NCI-H446 treated with DMSO at 0.1 percent for 48 hours (cell line): ENCODE data around the gene VSTM2B.

Experiments used
- DNase-seq: peaks from one replicate; lab custom pipeline; 2025; lab: John Stamatoyannopoulos, UW

VSTM2B gene

GRCh38 chr19:29516358-29516725 lies 9.5 kb upstream of the VSTM2B start:
- DNase-seq = no peak

GRCh38 chr19:29516821-29517395 lies 8.9 kb upstream of the VSTM2B start:
- no peak for DNase-seq

DNA sequence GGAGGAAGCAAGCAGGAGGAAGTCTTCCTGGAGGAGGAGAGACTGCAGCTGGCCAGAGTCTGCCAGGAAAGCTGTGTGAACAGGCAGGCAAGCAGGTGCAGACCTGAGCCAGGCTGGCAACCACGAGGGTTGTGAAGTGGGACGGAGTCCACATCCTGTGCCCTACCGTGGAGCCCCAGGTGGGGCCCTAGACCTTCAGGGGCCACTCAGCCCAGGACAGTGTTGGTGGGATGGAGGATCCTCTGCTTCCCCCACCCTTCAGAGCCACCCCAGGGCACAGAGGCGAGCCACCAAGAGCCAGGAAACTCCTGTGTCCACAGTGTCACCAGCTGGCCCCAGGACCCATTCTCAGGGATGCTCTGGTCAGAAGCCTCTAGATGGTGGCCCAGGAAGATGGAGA lies 8.4 kb upstream of the VSTM2B start:
- no peak for DNase-seq

DNA sequence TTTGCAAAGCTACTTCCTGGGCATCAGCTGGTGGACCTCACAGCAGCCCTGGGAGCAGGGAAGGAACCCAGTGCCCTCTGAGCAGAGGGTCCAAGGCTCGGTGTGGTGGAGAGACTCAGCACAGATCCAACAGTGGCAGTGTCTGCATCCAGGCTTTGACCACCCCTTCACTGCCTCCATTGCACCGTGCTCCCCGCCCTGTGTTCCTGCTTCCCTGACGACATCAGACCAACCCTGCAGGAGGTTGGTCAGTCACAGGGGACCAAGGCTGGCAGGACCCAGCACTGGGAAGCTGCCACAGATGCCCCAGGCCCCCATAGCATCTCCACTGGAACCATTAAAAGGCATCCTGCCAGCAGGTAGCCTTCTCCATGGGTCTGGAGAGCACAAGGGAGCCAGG lies 7.8 kb upstream of the VSTM2B start:
- DNase-seq = no peak

DNA sequence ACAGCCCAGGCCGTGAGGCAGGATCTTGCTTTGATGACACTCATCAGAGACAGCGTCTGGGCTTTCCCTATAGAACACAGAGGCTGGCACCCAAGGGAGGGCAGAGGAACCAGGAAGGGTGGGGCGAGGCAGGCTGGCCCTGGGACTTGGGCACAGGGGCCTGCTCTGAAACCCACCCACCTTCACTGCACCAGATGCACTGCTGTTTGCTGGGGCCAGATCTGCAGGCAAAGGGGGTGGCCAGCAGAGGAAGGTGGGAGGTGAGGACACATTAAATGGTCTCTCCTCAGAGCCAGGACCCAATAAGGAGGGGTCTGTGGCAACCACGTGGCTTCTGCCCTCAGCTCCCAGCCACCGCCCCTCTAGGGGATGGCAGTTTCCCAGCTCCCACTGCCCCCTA lies 6.6 kb upstream of the VSTM2B start:
- no peak for DNase-seq

DNA sequence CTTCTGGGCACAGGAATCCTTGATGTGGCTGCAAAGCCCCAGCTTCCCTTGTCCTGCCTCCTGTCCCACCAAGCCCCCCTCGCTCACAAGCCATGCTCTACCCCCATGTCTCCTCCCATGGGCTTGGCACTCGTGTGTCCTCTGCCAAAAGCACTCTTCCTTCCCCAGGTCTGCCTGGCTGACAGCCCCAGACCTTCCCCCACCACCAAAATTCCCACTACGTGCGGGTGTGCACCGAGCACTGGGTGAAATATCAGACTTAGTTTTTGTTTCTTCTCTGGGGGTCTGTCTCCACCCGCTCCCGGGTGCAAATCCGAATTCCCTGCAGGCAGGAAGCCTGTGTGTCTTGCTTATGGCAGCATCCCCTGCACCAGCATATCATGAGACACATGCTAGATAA lies 5.9 kb upstream of the VSTM2B start:
- no peak for DNase-seq

DNA sequence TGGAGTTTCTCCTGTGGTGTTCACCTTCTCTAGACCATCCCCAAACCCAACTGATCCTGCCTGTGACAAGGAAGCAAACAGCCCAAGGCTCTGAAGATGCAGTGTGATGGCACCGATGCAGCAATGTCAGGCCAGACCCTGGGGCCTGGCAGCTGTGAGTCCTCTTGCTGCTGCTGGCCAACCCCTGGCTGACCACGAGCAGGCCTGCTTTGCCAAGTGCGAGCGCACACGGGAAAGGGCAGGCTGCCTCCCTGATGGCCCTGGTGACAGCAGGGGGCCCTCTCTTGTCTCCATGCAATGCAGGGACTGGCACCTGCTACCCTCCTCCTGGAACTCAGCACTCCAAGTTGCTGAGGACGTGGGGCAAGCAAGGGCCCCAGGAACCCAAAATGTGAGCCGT lies 5.4 kb upstream of the VSTM2B start:
- DNase-seq = no peak

- DNase-seq = no peak
These were observed 4.3 kb upstream of the VSTM2B start for GRCh38 chr19:29521291-29522075.

GRCh38 chr19:29523568-29523967 lies 2.2 kb upstream of the VSTM2B start:
- no peak for DNase-seq

DNA sequence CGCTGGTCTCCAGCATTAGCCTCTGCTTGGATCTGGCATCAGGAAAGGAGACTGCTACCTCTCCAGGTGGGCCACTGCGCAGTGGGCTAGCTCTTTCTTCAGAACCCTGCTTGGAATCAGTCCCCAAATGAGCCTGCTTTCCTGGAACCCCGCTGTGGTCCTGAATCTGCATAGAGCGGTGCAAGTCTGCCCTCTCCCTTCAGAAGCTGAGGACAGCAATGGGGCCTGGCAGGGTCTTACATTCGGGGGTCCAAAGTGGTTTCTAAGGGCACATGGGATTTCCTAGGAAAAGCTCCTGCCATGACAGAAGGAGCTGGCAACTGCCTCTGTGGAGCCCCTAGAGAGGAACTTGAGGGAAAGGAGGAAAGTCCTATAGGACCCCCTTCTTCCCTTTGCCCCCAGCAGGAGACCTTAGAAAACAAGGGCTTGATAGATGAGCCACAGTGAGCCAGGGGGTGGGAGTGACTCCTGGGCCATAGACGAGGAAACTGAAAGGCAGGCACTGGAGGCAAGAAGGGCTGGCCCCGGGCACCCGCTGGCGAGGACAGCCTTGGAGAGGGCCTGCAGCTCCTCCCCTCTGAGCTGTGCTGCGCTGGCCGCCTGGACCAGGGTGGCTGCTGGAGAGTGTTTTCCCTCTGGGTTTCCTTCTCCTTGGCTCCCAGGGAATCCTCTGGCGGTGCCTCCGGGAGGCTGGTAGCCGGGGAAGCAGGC lies 1.4 kb upstream of the VSTM2B start:
- no peak for DNase-seq

DNA sequence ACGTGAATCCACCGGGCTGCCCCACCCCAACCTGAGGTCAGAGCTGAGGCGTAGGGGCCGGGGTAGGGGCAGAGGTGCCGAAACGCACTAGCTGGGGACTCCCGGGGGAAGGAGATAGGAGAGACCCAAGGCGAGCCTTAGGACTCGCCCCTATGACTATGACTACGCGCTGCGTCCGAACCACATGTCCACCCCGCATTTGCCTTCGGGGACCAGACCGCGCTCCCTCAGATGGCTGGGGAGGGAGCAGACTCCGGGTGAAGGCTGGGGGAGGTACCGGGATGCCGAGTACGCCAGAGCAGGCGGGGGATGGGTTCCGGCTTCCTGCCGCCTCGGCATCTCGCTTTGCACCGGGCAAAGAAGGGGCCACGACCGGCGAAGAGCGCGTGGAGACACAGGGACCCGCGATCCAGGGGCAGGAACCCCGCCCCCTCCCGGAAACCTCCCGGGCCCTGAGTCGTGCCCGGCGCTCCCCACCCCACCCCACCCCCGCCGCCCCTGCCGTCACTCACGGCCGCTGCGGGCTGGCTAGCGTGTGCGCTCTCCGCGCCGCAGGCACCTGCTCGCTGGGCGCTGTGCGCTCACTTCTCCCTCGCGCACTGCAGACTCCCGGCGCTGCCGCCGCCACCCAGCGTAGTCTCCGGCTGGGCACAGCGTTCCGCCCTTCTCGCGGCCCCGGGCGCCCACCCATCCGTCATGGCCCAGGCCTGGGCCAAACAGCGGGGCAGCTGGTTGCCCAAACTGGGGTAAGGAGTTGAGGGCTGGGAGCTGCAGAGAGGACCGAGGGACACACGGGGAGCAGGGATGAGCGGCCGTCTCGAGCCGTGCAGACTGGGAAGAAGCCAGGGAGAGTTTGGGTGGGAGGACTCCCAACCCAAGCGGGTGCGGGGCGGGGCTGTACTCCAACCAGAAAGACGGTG lies 622 bp upstream of the VSTM2B start:
- DNase-seq = no peak

- DNase-seq = no peak
These were observed 1.1 kb downstream of the VSTM2B start for GRCh38 chr19:29526730-29527499.

GRCh38 chr19:29527500-29528328 lies 1.9 kb downstream of the VSTM2B start:
- no peak for DNase-seq

DNA sequence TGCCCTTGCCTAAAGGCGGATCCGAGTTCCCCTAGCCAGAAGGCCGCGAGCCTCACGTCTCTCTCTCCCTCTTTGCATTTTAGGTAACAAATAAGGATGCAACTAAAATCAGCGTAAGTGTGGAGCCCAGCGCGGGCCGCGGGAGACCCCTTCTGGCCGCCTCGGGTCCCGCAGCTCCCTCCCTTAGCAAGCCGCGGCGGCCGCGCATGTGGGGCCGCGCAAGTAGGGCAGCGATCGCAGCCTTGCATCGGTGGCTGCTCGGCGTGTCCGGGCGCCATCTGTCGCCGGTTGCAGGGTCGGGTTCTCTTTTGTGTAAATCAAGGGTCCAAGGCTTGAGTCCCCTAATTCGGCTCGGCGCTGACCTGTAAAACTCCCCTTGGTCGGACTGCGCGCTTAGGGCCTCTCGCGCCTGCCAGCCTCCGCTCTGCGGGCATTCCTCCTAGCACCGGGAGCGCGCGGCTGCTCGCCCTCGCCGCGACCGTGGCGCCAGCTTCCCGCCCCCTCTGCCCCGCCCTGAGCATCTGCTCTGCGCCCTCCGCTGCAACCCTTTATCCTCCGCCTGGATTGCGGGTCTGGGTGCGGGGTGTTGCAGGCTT lies 2.7 kb downstream of the VSTM2B start:
- no peak for DNase-seq

DNA sequence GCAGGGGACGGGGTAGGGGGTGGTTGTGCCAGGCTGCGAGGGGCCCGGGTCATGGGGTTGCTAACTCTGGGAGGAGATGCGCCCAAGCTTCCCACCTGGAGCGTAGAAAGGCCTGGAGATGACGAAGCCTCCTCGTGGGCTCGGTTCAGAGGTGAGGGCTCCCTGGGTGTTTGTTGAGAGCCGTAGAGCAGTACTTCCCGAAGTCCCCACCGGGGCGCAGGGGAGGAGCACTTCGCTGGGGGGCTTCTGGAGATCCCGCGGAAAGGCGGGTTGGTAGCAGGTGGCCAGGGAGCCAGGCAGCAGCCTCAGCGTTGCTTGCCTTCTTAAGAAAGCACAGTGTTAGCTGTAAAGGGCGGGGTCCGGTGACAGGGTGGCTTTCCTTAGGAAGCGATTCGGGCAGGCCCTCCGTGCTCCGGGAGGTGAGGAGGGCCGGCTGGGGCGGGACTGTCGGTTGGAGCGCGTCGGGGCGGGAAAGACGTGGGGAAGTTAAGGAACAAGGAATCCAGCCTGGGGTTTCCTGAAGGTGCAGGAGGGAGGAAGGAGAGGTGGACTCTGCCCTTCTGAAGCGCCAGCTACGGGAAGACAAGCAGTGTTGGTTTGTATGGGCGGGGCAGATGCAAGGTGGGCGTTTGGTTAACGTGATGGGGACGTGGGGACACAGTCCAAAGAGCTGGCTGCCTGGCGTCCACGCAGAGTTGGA lies 3.3 kb downstream of the VSTM2B start:
- no peak for DNase-seq

DNA sequence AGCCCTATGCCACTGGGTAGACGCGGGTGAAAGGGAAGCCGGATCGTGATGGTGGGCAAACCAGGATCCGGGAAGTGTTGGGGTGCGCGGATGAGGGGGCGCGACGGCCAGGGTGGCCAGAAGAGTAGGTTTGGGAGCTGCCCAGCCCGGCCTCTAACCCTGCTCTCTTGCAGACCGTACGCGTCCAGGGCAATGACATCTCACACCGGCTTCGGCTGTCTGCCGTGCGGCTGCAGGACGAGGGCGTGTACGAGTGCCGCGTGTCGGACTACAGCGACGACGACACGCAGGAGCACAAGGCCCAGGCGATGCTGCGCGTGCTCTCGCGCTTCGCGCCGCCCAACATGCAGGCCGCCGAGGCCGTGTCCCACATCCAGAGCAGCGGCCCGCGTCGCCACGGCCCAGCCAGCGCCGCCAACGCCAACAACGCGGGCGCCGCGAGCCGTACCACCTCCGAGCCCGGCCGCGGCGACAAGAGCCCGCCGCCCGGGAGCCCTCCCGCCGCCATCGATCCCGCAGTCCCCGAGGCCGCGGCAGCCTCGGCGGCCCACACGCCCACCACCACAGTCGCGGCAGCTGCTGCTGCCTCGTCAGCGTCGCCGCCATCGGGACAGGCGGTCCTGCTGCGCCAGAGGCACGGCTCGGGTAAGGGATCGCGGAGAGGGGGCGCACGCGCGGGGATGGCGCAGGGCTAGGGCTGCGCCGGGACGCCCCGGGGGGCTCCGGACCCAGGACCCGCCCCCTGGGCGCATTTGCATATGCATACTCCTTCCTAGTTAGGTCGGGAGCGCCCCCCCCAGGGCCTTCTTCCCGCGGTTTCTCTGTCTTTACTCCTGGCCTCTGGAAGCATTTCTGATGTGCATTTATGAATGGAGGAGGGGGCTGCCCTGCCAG lies 4.1 kb downstream of the VSTM2B start:
- no peak for DNase-seq

- no peak for DNase-seq
These were observed 5.0 kb downstream of the VSTM2B start for GRCh38 chr19:29530540-29531457.
